Panc1 (cell line): ENCODE measurements around the gene CCBE1. TPM values are rescaled to one million over a fixed set of nuclear protein-coding genes. Genes with fewer than 3 reads are reported as not detected.
A peak's percentile ranks its signal among the peaks of the same experiment; 100 is the strongest.

Experiments used
- ATAC-seq: fragments of 200-7000 bp; cut with Tn5 transposase; 2 replicates; pipeline ENCODE4 v1.9.1; 2020; ENCODE audit warnings: mild to moderate bottlenecking, moderate library complexity
- BruUV-seq: library from RNA; stranded (reverse); fragments of 400-500 nt; replicated peaks from 2 replicates; lab custom pipeline; 2021; lab: Mats Ljungman, UMichigan
- CTCF ChIA-PET: fragments of 300-600 bp; sonication (Branson Sonifier 250); formaldehyde crosslinking; loops from one replicate; lab custom pipeline; 2022; ENCODE audit warnings: antibody characterized with exemption; lab: Charles Lee
- POLR2A ChIA-PET: fragments of 300-600 bp; sonication (Branson Sonifier 250); formaldehyde crosslinking; loops from one replicate; lab custom pipeline; 2022; ENCODE audit warnings: antibody characterized with exemption; lab: Charles Lee
- DNase-seq: peaks from one replicate; pipeline ENCODE4 v3.0.0-alpha.2; 2010; ENCODE audit warnings: low read depth, low spot score
- H3K27ac ChIP-seq: 2 replicates; pipeline ENCODE4 v1.5.1; 2011; ENCODE audit warnings: mild to moderate bottlenecking, low read length, inconsistent platforms
- H3K27me3 ChIP-seq: fragments of 200-500 bp; sonication (Bioruptor generic); 2 replicates; pipeline ENCODE4 v1.6.0; 2014; ENCODE audit warnings: low read length, inconsistent platforms; ENCODE audit not compliant: control insufficient read depth, insufficient read depth
- H3K36me3 ChIP-seq: fragments of 200-500 bp; sonication (Bioruptor generic); 2 replicates; pipeline ENCODE4 v1.5.1; 2014; ENCODE audit warnings: inconsistent platforms, mild to moderate bottlenecking, low read length, moderate library complexity; ENCODE audit not compliant: control insufficient read depth, insufficient read depth
- H3K4me1 ChIP-seq: 2 replicates; pipeline ENCODE4 v1.5.1; 2011; ENCODE audit warnings: inconsistent platforms, mild to moderate bottlenecking, low read length, moderate library complexity; ENCODE audit not compliant: control insufficient read depth, insufficient read depth
- H3K4me3 ChIP-seq, 2 experiments: 2 replicates each; pipeline ENCODE4 v1.5.1; 2011 to 2012; ENCODE audit warnings: low read depth in 2 of 2, low read length in 2 of 2, mild to moderate bottlenecking in 2 of 2, inconsistent platforms in 1 of 2, moderate library complexity in 1 of 2
- H3K9me3 ChIP-seq: fragments of 200-500 bp; sonication (Bioruptor generic); 2 replicates; pipeline ENCODE4 v1.5.1; 2014; ENCODE audit warnings: low read depth, mild to moderate bottlenecking, inconsistent platforms, low read length, moderate library complexity; ENCODE audit not compliant: control insufficient read depth, insufficient read depth
- CTCF ChIP-seq: fragments of 450-650 bp; IDR thresholded peaks from 2 replicates; pipeline ENCODE4 v1.5.1; 2017; ENCODE audit warnings: mild to moderate bottlenecking
- POLR2AphosphoS5 ChIP-seq: IDR thresholded peaks from 2 replicates; pipeline ENCODE4 v1.6.1; 2012; ENCODE audit warnings: mild to moderate bottlenecking, low read depth, low read length, moderate library complexity
- REST ChIP-seq, 2 experiments: IDR thresholded peaks; 2 replicates each; pipeline ENCODE4 v1.6.1; 2011 to 2012; ENCODE audit warnings: low read depth in 2 of 2, control low read depth in 1 of 2, low read length in 1 of 2, mild to moderate bottlenecking in 1 of 2, moderate library complexity in 1 of 2; ENCODE audit not compliant: insufficient read depth in 1 of 2
- SIN3A ChIP-seq: IDR thresholded peaks from 2 replicates; pipeline ENCODE4 v1.6.1; 2012; ENCODE audit warnings: low read depth, mild to moderate bottlenecking, low read length, moderate library complexity, borderline replicate concordance; ENCODE audit not compliant: insufficient read depth
- TCF7L2 ChIP-seq: IDR thresholded peaks from 2 replicates; pipeline ENCODE4 v1.6.1; 2011; ENCODE audit warnings: mild to moderate bottlenecking, low read depth, low read length, inconsistent platforms
- in situ Hi-C: cut with HindIII; loops from 2 replicates; pipeline ENCODE4 v1.10.0; 2016; ENCODE audit warnings: low sequenced_read_pairs, low pct_unique_long_range_greater_than_20kb
- intact Hi-C: fragments of 100-400 bp; cut with micrococcal nuclease; formaldehyde crosslinking; loops from one replicate; pipeline ENCODE4 v1.10.0; 2022; ENCODE audit not compliant: unreplicated experiment
- total RNA-seq: library from RNA; stranded (reverse); gene quantifications from one replicate; pipeline ENCODE4 v1.2.1, GENCODE V29; 2021; ENCODE audit not compliant: unreplicated experiment

The CCBE1 gene
- total RNA-seq, 1 experiment from 2014 or later, result 0.13 TPM

GRCh38 chr18:59518705-59519104 lies 178.5 kb downstream of the CCBE1 start:
- ATAC-seq, result no peak
- Histone ChIP-seq H3K9me3 (no peaks in the 10 kb centered on the region), H3K27me3 (peaks cover 2% of the 10 kb centered on the region; the same call in 1 of the 2 replicates), H3K36me3 (no peaks in the 10 kb centered on the region), H3K4me1 (0 out of 2 replicates have a peak, but pooled peaks cover 3% of the 10 kb centered on the region), H3K27ac (no peak overlapping the region), H3K4me3 (no peak overlapping the region)
- BruUV-seq, result no TSS peak
- CTCF ChIA-PET, result no interaction called here
- in situ Hi-C loops (no loop called here), intact Hi-C loops (no loop called here)
- TF ChIP-seq CTCF (no peak), REST (IDR thresholded peaks at IDR 0.05; ENCODE audit: insufficient read depth in 1 of 2, low read depth in 2 of 2, low read length in 1 of 2) (no peak), POLR2AphosphoS5 (no peak), TCF7L2 (no peak), SIN3A (no peak)
- no peak for DNase-seq
- POLR2A ChIA-PET, result no interaction called here

GRCh38 chr18:59517446-59518165 lies 179.6 kb downstream of the CCBE1 start:
- no TSS peak for BruUV-seq
- intact Hi-C loops, result no loop called here
- no peak for TF ChIP-seq CTCF
- peak; percentile 77 to 82 for TF ChIP-seq REST (IDR thresholded peaks at IDR 0.05; ENCODE audit: insufficient read depth in 1 of 2, low read depth in 2 of 2, low read length in 1 of 2)
- Histone ChIP-seq H3K9me3 (no peaks in the 10 kb centered on the region), H3K36me3 (no peaks in the 10 kb centered on the region), H3K4me1 (0 out of 2 replicates have a peak, but pooled peaks cover 3% of the 10 kb centered on the region), H3K27me3 (peaks cover 2% of the 10 kb centered on the region; the same call in 1 of the 2 replicates), H3K4me3 (no peak overlapping the region), H3K27ac (no peak overlapping the region)
- in situ Hi-C loops, result no loop called here
- ChIA-PET CTCF (no interaction called here), POLR2A (no interaction called here)
- ATAC-seq (no peak), DNase-seq (no peak)
